Bronchial epithelial cell (primary cell): ENCODE results near the gene CD79A. TPM values are rescaled to one million over a fixed set of nuclear protein-coding genes. Genes with fewer than 3 reads are reported as not detected.

Source experiments
- DNase-seq: peaks from one replicate; pipeline ENCODE4 v3.0.0-alpha.2; 2010; ENCODE audit warnings: low read depth
- FAIRE-seq: peaks from 2 replicates; lab custom pipeline; 2011; peaks lifted over from hg19 to GRCh38; lab: Jason Lieb, UNC
- H3K27me3 ChIP-seq: 2 replicates; pipeline ENCODE4 v1.5.1; 2011; ENCODE audit warnings: low read length; ENCODE audit not compliant: control insufficient read depth, insufficient read depth
- H3K36me3 ChIP-seq: 2 replicates; pipeline ENCODE4 v1.5.1; 2011; ENCODE audit warnings: low read length; ENCODE audit not compliant: control insufficient read depth, insufficient read depth
- H3K4me3 ChIP-seq: 2 replicates; pipeline ENCODE4 v1.5.1; 2011; ENCODE audit warnings: mild to moderate bottlenecking, low read depth, low read length, control low read depth
- CTCF ChIP-seq: IDR thresholded peaks from 2 replicates; pipeline ENCODE4 v1.5.1; 2011; ENCODE audit warnings: mild to moderate bottlenecking, moderate library complexity, low read length, control low read depth, inconsistent platforms; ENCODE audit not compliant: insufficient read depth, severe bottlenecking
- total RNA-seq: library from RNA; depleted of rRNA; stranded (reverse); fragments of >200 nt; gene quantifications from 2 replicates; pipeline ENCODE4 v1.2.1, GENCODE V29; 2014

The CD79A gene
- total RNA-seq, 1 donor from 2014 or later = not detected

- TF ChIP-seq CTCF = no peak
- Histone ChIP-seq H3K27me3 (peaks cover 62% of the 10 kb centered on the region), H3K4me3 (no peak overlapping the region), H3K36me3 (no peaks in the 10 kb centered on the region)
- FAIRE-seq (peak; percentile 64), DNase-seq (no peak)
Measured at GRCh38 chr19:41924151-41925145, 47.4 kb downstream of the CD79A start.

- TF ChIP-seq CTCF = no peak
- FAIRE-seq = peak; percentile 66
- Histone ChIP-seq H3K27me3 (peaks cover 71% of the 10 kb centered on the region), H3K36me3 (no peaks in the 10 kb centered on the region), H3K4me3 (no peak overlapping the region)
- no peak for DNase-seq
Measured at GRCh38 chr19:41925208-41926003, 48.3 kb downstream of the CD79A start.

- no peak for TF ChIP-seq CTCF
- H3K36me3 ChIP-seq = no peaks in the 10 kb centered on the region
- H3K27me3 ChIP-seq = peaks cover 75% of the 10 kb centered on the region
- no peak for FAIRE-seq
- no peak for DNase-seq
- H3K4me3 ChIP-seq = no peak overlapping the region
Measured at GRCh38 chr19:41926028-41926762, 49.1 kb downstream of the CD79A start.

- H3K36me3 ChIP-seq = no peaks in the 10 kb centered on the region
- TF ChIP-seq CTCF = no peak
- DNase-seq (no peak), FAIRE-seq (no peak)
- H3K4me3 ChIP-seq = no peak overlapping the region
- peaks cover 77% of the 10 kb centered on the region for H3K27me3 ChIP-seq
Measured at GRCh38 chr19:41926763-41927496, 49.9 kb downstream of the CD79A start.

GRCh38 chr19:41927497-41928192, 50.6 kb downstream of the CD79A start:
- FAIRE-seq (no peak), DNase-seq (no peak)
- Histone ChIP-seq H3K27me3 (peaks cover 80% of the 10 kb centered on the region), H3K36me3 (no peaks in the 10 kb centered on the region), H3K4me3 (no peak overlapping the region)
- TF ChIP-seq CTCF = no peak
